Activated naive CD4-positive, alpha-beta T cell (primary cell): ENCODE data around the gene ZBTB43.
"Not testable (repeated sequence)": the region's sequence is repeated elsewhere in the genome, so short reads cannot be mapped to it uniquely, and the experiment has no call there.

Experiments
- DNase-seq, 4 experiments: peaks; one replicate each; lab custom pipeline; 2025; lab: John Stamatoyannopoulos, UW

ZBTB43 gene, protein sequence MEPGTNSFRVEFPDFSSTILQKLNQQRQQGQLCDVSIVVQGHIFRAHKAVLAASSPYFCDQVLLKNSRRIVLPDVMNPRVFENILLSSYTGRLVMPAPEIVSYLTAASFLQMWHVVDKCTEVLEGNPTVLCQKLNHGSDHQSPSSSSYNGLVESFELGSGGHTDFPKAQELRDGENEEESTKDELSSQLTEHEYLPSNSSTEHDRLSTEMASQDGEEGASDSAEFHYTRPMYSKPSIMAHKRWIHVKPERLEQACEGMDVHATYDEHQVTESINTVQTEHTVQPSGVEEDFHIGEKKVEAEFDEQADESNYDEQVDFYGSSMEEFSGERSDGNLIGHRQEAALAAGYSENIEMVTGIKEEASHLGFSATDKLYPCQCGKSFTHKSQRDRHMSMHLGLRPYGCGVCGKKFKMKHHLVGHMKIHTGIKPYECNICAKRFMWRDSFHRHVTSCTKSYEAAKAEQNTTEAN

GRCh38 chr9:126804696-126805553 is at the start of gene ZBTB43:
Gene ZBTB43, plus strand, starts transcription at chr9:126805040. Its CDS starts 27,470 bp downstream, at chr9:126832510.
- peak; percentile 85 to 97 (median 95) for DNase-seq

DNA sequence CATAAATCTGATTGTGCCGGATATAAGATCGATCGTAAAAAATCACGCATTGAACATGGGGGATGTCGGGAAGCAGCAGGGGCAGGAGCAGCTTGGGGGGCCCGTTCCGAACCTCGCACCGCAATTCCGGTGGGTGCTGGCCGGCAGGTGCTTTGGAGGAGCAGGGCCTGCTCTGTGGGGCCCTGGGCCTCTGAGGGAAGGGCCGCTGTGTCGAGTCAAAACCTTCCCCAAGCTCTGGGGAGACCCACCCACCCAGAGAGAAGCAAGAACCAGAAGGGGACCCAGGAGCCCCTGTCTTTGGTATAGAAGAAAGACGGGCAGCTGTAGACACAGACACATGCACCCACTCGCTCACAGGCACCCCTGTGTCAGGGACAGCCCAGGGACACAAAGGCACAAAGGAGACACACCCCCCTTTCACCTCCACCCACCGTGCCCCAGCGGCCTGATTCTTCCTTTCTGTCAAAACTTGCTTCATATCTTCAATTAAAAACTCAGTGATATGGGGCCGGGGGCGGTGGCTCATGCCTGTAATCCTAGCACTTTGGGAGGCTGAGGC is 49.4 kb upstream of the ZBTB43 start:
- no peak for DNase-seq

- no peak for DNase-seq
These were observed 48.6 kb upstream of the ZBTB43 start for GRCh38 chr9:126756238-126756637.

DNA sequence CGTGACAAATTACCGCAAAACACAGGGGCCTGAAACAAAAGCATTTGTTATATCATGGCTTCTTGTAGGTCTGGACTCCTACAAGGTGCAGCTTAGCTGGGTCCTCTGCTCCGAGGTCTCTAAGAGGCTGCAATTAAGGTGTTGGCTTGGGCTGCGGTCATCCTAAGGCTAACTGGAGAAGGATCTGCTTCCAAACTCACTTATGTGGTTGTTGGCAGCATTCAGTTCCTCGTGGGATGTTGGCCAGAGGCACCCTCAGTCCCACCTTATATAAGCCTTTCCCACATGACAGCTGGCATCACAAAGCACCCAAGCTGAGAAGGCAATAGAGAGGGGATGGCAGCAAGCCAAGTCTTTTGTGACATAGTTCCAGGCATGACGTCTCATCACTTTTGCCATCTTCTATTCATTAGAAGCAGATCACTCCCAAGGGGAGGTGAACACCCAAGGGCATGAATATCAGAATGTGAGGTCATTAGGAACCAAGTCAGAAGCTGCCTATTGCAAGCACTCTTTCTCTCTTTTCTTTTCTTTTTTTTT is 47.9 kb upstream of the ZBTB43 start:
- no peak for DNase-seq

- no peak for DNase-seq
These were observed 45.8 kb upstream of the ZBTB43 start for GRCh38 chr9:126758916-126759585.

- DNase-seq = no peak
These were observed 43.6 kb upstream of the ZBTB43 start for GRCh38 chr9:126761274-126761673.

DNA sequence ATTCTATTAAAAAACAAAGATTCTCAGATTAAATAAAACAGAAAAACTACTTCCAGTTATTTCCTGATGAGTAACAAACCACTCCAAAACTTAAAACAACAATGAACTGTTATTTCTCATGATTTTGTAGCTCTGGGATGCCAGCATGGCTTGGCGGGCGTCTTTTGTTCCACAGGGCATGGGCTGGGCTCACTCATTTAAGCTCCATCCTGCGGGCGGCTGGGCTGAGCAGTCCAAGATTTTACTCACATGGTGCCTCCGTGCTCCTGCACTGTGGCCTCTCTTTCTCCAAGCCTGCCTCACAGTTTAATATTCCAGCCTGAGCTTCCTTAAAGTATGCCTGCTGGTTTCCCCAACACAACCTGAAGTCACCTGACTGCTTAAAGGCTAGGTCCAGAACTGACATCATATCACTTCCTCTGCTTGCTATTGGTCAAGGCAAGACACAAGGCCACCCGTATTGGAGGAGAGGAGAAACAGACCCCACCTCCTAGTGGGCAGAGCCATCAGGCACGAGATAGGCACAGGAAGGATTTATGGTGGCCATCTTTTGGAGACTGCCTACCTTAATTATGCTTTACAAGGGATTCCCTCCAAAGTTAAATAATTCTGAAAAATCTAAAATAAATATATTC is 41.6 kb upstream of the ZBTB43 start:
- DNase-seq = no peak

DNA sequence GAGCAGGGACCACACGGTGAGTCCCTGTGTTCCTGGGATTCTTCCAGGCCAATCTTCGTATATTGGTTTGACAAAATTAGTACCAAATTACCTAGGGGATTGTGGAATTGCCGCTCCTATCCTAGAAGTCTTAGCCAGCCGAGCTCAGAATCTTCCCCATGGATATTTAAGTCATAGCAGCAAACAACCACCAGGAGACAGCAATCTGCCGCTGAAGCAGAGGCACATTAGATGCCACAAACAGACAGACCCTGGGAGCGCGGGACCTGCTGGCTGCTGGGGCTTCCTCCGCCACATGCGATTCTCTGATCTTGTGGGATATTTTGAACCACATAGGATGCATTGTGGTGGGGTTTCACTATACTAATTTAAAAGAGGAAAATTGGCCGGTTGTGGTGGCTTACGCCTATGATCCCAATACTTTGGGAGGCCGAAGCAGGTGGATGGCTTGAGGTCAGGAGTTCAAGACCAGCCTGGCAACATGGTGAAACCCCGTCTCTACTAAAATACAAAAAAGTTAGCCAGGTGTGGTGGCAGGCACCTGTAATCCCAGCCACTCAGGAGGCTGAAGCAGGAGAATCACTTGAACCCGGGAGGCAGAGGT is 31.7 kb upstream of the ZBTB43 start:
- DNase-seq = no peak

DNA sequence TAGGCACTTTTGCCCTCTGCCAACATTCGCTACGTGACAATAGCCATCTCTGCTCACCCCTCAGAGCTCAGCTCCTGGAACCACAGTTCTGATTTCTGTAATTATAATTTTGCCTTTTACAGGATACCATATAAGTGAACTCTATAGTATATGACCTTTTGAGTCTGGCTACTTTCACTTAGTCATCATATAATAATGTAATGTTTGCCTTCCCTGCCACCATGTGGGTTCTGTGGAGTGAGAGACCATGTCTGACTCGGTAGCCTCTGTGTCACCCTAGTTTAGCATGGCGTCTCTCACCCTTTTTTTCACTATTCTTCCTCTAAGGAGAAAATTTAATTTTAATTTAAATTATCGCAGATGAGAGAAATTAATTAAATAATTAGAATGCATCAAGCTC is 28.9 kb upstream of the ZBTB43 start:
- DNase-seq = no peak

DNA sequence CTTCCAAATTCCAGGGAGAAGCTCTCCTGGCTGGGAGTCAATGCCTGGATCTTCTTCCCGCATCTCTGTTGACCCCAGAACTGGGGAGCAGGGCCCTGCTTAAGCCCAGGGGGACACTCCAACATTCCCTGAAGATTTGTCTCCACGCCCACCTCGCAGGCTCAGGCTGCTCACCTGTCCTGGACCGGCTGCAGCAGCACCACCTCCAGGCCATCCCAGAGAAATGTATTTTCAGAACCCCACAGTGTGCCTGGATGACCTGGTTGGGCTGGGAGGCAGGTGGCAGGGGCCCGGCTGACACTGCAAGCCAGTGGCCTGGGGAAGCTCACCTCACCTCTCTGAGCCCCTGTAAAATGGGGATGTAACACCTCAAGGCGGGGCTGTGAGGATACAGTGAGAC is 27.1 kb upstream of the ZBTB43 start:
- no peak for DNase-seq

GRCh38 chr9:126778141-126778540 is 26.7 kb upstream of the ZBTB43 start:
- DNase-seq = no peak

- not testable (repeated sequence) for DNase-seq
These were observed 26.1 kb upstream of the ZBTB43 start for GRCh38 chr9:126778696-126779095.

GRCh38 chr9:126781186-126782052 is 23.4 kb upstream of the ZBTB43 start:
- DNase-seq = peak; percentile 78 to 88 (median 81)

GRCh38 chr9:126782053-126782388 is 22.8 kb upstream of the ZBTB43 start:
- DNase-seq = no peak

DNA sequence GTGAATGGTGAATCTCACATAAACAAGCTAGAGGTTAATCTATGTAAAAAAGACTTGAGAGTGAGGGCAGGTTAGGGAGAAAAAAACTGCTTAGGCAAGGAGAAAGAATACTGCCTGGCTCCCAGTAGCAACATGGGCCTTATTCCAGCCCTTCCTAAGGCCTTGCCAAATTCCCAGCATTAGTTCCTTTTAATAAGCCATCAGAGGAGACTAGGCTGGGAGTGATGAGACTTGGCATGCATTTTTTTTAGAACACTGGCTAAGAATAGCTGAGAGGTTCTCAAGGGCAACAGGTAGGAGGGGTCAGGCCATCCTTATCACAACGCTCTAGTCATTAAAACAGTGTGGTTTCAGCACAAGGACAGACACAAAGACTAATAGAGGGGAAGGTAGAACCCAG is 20.9 kb upstream of the ZBTB43 start:
- DNase-seq = no peak

DNA sequence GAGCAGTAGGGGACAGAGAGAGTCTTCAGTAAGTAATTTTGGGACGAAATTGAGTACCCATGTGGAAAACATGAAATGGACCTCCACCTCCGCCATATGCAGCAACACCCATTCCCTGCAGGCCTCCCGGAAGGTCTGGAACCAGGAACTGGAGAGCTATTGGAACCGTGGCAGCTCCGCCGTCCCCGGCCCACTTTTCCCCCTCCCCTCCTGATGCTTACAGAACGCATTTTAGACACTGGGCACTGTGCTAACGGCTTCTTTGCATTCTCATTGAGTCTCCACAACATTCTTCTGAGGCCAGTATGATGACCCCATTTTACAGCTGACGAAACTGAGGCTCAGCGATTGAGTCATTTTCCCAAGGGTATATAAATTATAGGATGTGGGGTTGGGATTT is 20.4 kb upstream of the ZBTB43 start:
- no peak for DNase-seq

DNA sequence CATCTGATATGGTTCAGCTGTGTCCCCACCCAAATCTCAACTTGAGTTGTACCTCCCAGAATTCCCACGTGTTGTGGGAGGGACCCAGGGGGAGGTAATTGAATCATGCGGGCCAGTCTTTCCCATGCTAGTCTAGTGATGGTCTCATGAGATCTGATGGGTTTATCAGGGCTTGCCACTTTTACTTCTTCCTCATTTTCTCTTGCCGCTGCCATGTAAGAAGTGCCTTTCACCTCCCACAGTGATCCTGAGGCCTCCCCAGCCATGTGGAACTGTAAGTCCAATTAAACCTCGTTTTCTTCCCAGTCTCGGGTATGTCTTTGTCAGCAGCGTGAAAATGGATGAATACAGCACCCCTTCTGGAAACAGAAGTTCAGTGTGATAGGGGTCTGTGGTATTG is 20.0 kb upstream of the ZBTB43 start:
- DNase-seq = not testable (repeated sequence)

- no peak for DNase-seq
These were observed 16.8 kb upstream of the ZBTB43 start for GRCh38 chr9:126788046-126788445.

DNA sequence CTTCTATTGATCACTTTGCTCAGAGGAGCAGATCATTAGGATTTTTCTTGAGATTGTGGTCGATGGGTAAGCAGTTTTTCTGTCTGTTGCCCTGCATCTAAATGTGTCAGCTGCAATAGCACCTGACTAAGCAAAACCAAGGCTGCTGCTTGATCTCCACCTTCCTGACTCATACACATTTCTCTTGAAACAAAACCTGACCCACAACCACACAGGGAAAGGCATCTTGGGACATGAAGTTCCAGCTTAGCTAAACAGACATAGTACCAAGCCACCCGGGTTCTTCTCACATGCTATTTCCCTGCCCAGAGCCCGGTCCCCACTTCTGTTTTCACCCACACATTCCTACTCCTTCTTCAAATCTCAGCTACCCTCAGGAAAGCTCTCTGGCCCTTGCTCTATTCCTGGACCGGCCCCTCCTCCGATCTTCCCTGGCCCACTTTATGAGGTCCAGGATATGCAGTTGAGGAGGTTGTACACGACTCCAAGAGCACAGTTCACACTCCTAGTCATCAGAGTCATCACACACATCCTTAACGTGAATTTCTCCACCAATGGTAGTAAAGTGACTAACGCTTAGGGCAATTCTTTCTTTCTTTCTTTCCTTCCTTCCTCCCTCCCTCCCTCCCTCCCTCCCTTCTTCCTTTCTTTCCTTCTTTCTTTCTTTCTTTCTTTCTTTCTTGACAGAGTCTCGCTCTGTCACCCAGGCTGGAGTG is 16.0 kb upstream of the ZBTB43 start:
- no peak for DNase-seq
